Calu3 (cell line): ENCODE results near the gene COG8. TPM values are rescaled to one million over a fixed set of nuclear protein-coding genes. Genes with fewer than 3 reads are reported as not detected.

Experiments
- BruUV-seq: library from RNA; stranded (reverse); fragments of 400-500 nt; replicated peaks from 2 replicates; lab custom pipeline; 2021; lab: Mats Ljungman, UMichigan
- CTCF ChIA-PET: fragments of 300-600 bp; sonication (Branson Sonifier 250); formaldehyde crosslinking; loops from one replicate; lab custom pipeline; 2022; ENCODE audit warnings: antibody characterized with exemption; lab: Charles Lee
- DNase-seq: peaks from one replicate; pipeline ENCODE4 v3.0.0; 2022
- H3K27ac Mint-ChIP-seq: one replicate; pipeline ENCODE4 v1.8.0; 2022; ENCODE audit warnings: mixed read lengths; ENCODE audit not compliant: unreplicated experiment
- H3K27me3 Mint-ChIP-seq: one replicate; pipeline ENCODE4 v1.8.0; 2022; ENCODE audit warnings: mixed read lengths; ENCODE audit not compliant: unreplicated experiment
- H3K36me3 Mint-ChIP-seq: one replicate; pipeline ENCODE4 v1.8.0; 2022; ENCODE audit warnings: mild to moderate bottlenecking, moderate library complexity, mixed read lengths; ENCODE audit not compliant: insufficient read depth, unreplicated experiment
- H3K4me1 Mint-ChIP-seq: one replicate; pipeline ENCODE4 v1.8.0; 2022; ENCODE audit warnings: mild to moderate bottlenecking, low read depth, mixed read lengths; ENCODE audit not compliant: unreplicated experiment
- H3K4me3 Mint-ChIP-seq: one replicate; pipeline ENCODE4 v1.8.0; 2022; ENCODE audit warnings: mild to moderate bottlenecking, low read depth, moderate library complexity, mixed read lengths; ENCODE audit not compliant: unreplicated experiment
- H3K9me3 Mint-ChIP-seq: one replicate; pipeline ENCODE4 v1.8.0; 2022; ENCODE audit warnings: low read depth, mixed read lengths; ENCODE audit not compliant: unreplicated experiment
- CTCF ChIP-seq: fragments of 200-600 bp; IDR thresholded peaks from one replicate; pipeline ENCODE4 v1.8.0; 2022; ENCODE audit warnings: antibody characterized with exemption; ENCODE audit not compliant: unreplicated experiment
- intact Hi-C: fragments of 100-400 bp; cut with micrococcal nuclease; formaldehyde crosslinking; loops from one replicate; pipeline ENCODE4 v1.10.0; 2022; ENCODE audit not compliant: unreplicated experiment
- total RNA-seq: library from RNA; stranded (reverse); gene quantifications from 2 replicates; pipeline ENCODE4 v1.2.3, GENCODE V29; 2022

COG8 gene
- total RNA-seq, 1 experiment from 2014 or later: 57.4 TPM

GRCh38 chr16:69313469-69313868 lies 25.9 kb downstream of the COG8 start:
- CTCF ChIA-PET: interaction anchor here (1.0 kb wide), 1 partner anchor 18 kb away, joined by 3 read pairs; no protein-coding TSS in a partner anchor
- no TSS peak for BruUV-seq

DNA sequence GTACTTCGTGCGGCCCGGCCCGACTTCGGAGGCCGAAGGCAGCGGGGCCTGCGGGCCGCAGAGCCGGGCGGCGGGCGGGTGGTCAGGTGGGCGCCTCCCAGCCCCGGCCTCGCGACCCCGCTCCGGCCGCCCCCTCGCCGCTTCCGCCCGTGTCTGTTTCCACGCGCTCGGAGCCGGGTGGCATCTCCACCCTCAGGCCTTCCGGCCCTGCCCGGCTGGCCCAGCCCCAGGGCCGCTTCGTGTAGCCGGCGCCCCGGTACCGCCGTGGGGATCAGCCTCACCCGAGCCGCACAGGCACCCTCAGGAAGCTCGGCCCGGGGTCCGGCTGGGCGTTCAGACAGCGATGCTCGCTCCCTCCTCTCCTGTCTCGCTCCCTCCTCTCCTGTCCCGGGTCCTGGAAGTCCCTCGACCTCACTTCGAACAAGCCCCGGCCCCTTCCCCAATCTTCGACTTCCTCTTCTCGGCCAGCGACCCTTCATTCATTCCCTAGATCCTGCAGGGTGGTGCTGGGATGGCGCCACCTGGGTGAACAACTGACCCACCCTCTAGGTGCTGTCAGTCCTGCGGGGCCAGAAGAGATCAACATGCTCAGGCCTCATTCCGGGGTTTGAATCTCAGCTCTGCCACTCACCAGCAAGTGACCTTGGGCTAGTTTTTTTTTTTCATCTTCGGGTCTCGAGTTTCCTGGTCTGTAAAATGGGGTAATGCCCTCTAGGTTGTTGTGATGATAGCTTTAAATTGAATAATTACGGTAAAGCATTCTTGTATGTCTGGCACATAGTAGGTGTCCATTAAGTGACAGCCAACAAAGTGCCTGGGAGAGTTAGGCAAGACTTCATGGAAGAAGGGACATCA lies 27.6 kb downstream of the COG8 start:
- intact Hi-C loops: no loop called here
- peaks cover 8% of the 10 kb centered on the region for H3K4me1 Mint-ChIP-seq
- H3K27me3 Mint-ChIP-seq: no peaks in the 10 kb centered on the region
- peaks cover 55% of the 10 kb centered on the region for H3K36me3 Mint-ChIP-seq
- peak; percentile 58 for DNase-seq
- TSS peak; percentile 63 for BruUV-seq
- H3K4me3 Mint-ChIP-seq: peak overlapping the region; percentile 87
- H3K9me3 Mint-ChIP-seq: no peaks in the 10 kb centered on the region
- CTCF ChIA-PET: interaction anchor here (0.6 kb wide), 1 partner anchor 173 kb away, joined by 6 read pairs; no protein-coding TSS in a partner anchor
- no peak for TF ChIP-seq CTCF
- peak overlapping the region; percentile 75 for H3K27ac Mint-ChIP-seq

More at GRCh38 chr16:69313469-69313868, 25.9 kb downstream of the COG8 start:
- peaks cover 72% of the 10 kb centered on the region for H3K36me3 Mint-ChIP-seq
- peak overlapping the region; percentile 34 for H3K27ac Mint-ChIP-seq
- no peak for DNase-seq
- no peak for TF ChIP-seq CTCF
- H3K4me1 Mint-ChIP-seq: peaks cover 8% of the 10 kb centered on the region
- intact Hi-C loops: no loop called here
- H3K4me3 Mint-ChIP-seq: no peak overlapping the region
- no peaks in the 10 kb centered on the region for H3K9me3 Mint-ChIP-seq
- H3K27me3 Mint-ChIP-seq: no peaks in the 10 kb centered on the region

- intact Hi-C loops: no loop called here
- H3K27ac Mint-ChIP-seq: peak within 1 kb of the TSS; percentile 75
- peak within 1 kb of the TSS; percentile 87 for H3K4me3 Mint-ChIP-seq
- DNase-seq: peak; percentile 99
- peaks cover 8% of the 10 kb centered on the region for H3K4me1 Mint-ChIP-seq
- no peaks in the 10 kb centered on the region for H3K27me3 Mint-ChIP-seq
- BruUV-seq: no TSS peak
- H3K36me3 Mint-ChIP-seq: peaks cover 47% of the 10 kb centered on the region
- CTCF ChIA-PET: interaction anchor here (0.5 kb wide), 1 partner anchor 229 kb away, joined by 6 read pairs; no protein-coding TSS in a partner anchor
- no peaks in the 10 kb centered on the region for H3K9me3 Mint-ChIP-seq
- peak; percentile 91 for TF ChIP-seq CTCF
Observed at GRCh38 chr16:69310653-69311532, 28.5 kb downstream of the COG8 start, which contains the start of gene VPS4A. VPS4A (plus strand) TSS chr16:69311350; CDS start chr16:69311512, 162 bp downstream.

DNA sequence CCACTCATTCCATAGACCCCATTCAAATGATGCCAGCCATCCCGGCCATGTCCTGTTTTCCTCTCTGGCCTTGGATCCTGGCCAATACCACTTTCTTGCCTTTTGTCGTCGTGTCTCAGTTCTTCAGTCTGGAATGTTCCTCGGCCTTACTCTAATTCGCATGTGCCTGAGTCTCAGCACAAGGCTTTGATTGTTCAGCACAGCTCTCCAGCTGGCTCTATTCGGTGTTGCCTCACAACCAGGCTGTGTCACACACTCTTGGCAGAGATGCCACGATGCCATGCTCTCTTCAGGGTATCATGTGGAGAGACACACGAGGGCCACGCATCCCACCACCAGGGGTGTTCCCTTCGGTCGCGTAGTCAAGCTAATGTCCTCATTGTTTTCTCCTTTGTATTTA lies 30.0 kb downstream of the COG8 start:
- CTCF ChIA-PET: no interaction called here

More for the DNA sequence above, 30.0 kb downstream of the COG8 start:
- intact Hi-C loops: no loop called here
- no peak for TF ChIP-seq CTCF
- no peaks in the 10 kb centered on the region for H3K9me3 Mint-ChIP-seq
- peaks cover 34% of the 10 kb centered on the region for H3K36me3 Mint-ChIP-seq
- no peak overlapping the region for H3K4me3 Mint-ChIP-seq
- H3K27ac Mint-ChIP-seq: no peak overlapping the region
- H3K4me1 Mint-ChIP-seq: peaks cover 8% of the 10 kb centered on the region
- no peak for DNase-seq
- BruUV-seq: no TSS peak
- H3K27me3 Mint-ChIP-seq: no peaks in the 10 kb centered on the region
